HG03045 (cell line): Measurements from ENCODE around the gene PXN.
"Not testable (repeated sequence)": the region's sequence is repeated elsewhere in the genome, so short reads cannot be mapped to it uniquely, and the experiment has no call there.

Experiments used
- ATAC-seq: cut with Tn5 transposase; IDR thresholded peaks from one replicate; pipeline ENCODE4 v1.9.1; 2021; ENCODE audit warnings: mild to moderate bottlenecking, moderate library complexity; ENCODE audit not compliant: unreplicated experiment

The PXN gene

GRCh38 chr12:120262852-120263747 lies 2.4 kb downstream of the PXN start:
- ATAC-seq: no peak

GRCh38 chr12:120261951-120262851 lies 3.3 kb downstream of the PXN start:
- no peak for ATAC-seq

- ATAC-seq: no peak
Measured at GRCh38 chr12:120260607-120261006, 4.9 kb downstream of the PXN start.

GRCh38 chr12:120259418-120260202 lies 5.9 kb downstream of the PXN start:
- ATAC-seq: no peak

GRCh38 chr12:120258323-120258896 lies 7.1 kb downstream of the PXN start:
- no peak for ATAC-seq

GRCh38 chr12:120257041-120257821 lies 8.3 kb downstream of the PXN start:
- ATAC-seq: no peak

GRCh38 chr12:120254809-120255208 lies 10.7 kb downstream of the PXN start:
- ATAC-seq: no peak

- ATAC-seq: not testable (repeated sequence)
Measured at GRCh38 chr12:120253313-120253712, 12.2 kb downstream of the PXN start.

GRCh38 chr12:120252071-120252906 lies 13.2 kb downstream of the PXN start:
- ATAC-seq: no peak

- ATAC-seq: not testable (repeated sequence)
Measured at GRCh38 chr12:120251364-120252070, 14.0 kb downstream of the PXN start.

GRCh38 chr12:120249875-120250795 lies 15.4 kb downstream of the PXN start:
- ATAC-seq: no peak

- ATAC-seq: no peak
Measured at GRCh38 chr12:120249266-120249874, 16.2 kb downstream of the PXN start.

GRCh38 chr12:120247621-120248030 lies 17.9 kb downstream of the PXN start:
- no peak for ATAC-seq

GRCh38 chr12:120247183-120247582 lies 18.3 kb downstream of the PXN start:
- ATAC-seq: no peak

- not testable (repeated sequence) for ATAC-seq
Measured at GRCh38 chr12:120246705-120247104, 18.8 kb downstream of the PXN start.

- no peak for ATAC-seq
Measured at GRCh38 chr12:120242971-120243699, 22.4 kb downstream of the PXN start.
